Upper lobe of right lung (tissue), 1 donor: ENCODE measurements around the gene KIF5B. TPM values are rescaled to one million over a fixed set of nuclear protein-coding genes. Genes with fewer than 3 reads are reported as not detected.

ENCODE experiments used
- ATAC-seq: fragments of 200-7000 bp; cut with Tn5 transposase; one replicate; pipeline ENCODE4 v1.9.1; 2020; ENCODE audit warnings: mild to moderate bottlenecking, moderate library complexity
- DNase-seq: peaks from one replicate; pipeline ENCODE4 v3.0.0-alpha.2; 2020
- H3K27ac ChIP-seq: fragments of 200-600 bp; one replicate; pipeline ENCODE4 v1.8.0; 2022
- H3K27me3 ChIP-seq: fragments of 200-600 bp; one replicate; pipeline ENCODE4 v1.8.0; 2022; ENCODE audit warnings: mild to moderate bottlenecking
- H3K36me3 ChIP-seq: fragments of 200-600 bp; one replicate; pipeline ENCODE4 v1.8.0; 2022
- H3K4me1 ChIP-seq: fragments of 200-600 bp; one replicate; pipeline ENCODE4 v1.8.0; 2022
- H3K4me3 ChIP-seq: fragments of 200-600 bp; one replicate; pipeline ENCODE4 v1.8.0; 2022; ENCODE audit warnings: mild to moderate bottlenecking
- H3K9me3 ChIP-seq: fragments of 200-600 bp; one replicate; pipeline ENCODE4 v1.8.0; 2022
- intact Hi-C: fragments of 100-400 bp; cut with DNase I; formaldehyde crosslinking; loops from one replicate; pipeline ENCODE4 v1.11.0; 2022
- total RNA-seq: library from RNA; stranded (reverse); fragmentation: NEBNext Ultra II Directional; extraction: Animal tissue kit (Norgen Biotek cat#: 25700); gene quantifications from one replicate; pipeline ENCODE4 v1.2.1, GENCODE V29; 2021
- TF ChIP-seq, protein P1 (sequence below): fragments of 200-600 bp; IDR thresholded peaks from one replicate; pipeline ENCODE4 v1.8.0; 2022; ENCODE audit warnings: antibody characterized with exemption
- donor health status: DM: no; HTN: yes; CAD: no; lungs with severe emphysema.

KIF5B gene
- total RNA-seq, 1 donor from 2014 or later, result 112 TPM

- Histone ChIP-seq H3K27me3 (no peaks in the 10 kb centered on the region), H3K27ac (no peak overlapping the region), H3K36me3 (peaks cover 4% of the 10 kb centered on the region), H3K9me3 (no peaks in the 10 kb centered on the region), H3K4me1 (no peaks in the 10 kb centered on the region), H3K4me3 (no peak overlapping the region)
- TF ChIP-seq, protein P1, sequence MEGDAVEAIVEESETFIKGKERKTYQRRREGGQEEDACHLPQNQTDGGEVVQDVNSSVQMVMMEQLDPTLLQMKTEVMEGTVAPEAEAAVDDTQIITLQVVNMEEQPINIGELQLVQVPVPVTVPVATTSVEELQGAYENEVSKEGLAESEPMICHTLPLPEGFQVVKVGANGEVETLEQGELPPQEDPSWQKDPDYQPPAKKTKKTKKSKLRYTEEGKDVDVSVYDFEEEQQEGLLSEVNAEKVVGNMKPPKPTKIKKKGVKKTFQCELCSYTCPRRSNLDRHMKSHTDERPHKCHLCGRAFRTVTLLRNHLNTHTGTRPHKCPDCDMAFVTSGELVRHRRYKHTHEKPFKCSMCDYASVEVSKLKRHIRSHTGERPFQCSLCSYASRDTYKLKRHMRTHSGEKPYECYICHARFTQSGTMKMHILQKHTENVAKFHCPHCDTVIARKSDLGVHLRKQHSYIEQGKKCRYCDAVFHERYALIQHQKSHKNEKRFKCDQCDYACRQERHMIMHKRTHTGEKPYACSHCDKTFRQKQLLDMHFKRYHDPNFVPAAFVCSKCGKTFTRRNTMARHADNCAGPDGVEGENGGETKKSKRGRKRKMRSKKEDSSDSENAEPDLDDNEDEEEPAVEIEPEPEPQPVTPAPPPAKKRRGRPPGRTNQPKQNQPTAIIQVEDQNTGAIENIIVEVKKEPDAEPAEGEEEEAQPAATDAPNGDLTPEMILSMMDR, result no peak
- DNase-seq, result no peak
- no peak for ATAC-seq
- intact Hi-C loops, result loop anchor here (10.0 kb wide), 1 partner anchor 138 kb away; no protein-coding TSS in a partner anchor
Observed at GRCh38 chr10:32002531-32002930, 53.7 kb downstream of the KIF5B start.

- Histone ChIP-seq H3K36me3 (no peaks in the 10 kb centered on the region), H3K4me1 (no peaks in the 10 kb centered on the region), H3K9me3 (no peaks in the 10 kb centered on the region), H3K27me3 (no peaks in the 10 kb centered on the region), H3K27ac (no peak overlapping the region), H3K4me3 (no peak overlapping the region)
- DNase-seq (no peak), ATAC-seq (no peak)
- intact Hi-C loops, result loop anchor here (10.0 kb wide), 1 partner anchor 136 kb away; no protein-coding TSS in a partner anchor
- TF ChIP-seq, protein P1, result no peak
Observed at GRCh38 chr10:32000937-32001336, 55.3 kb downstream of the KIF5B start.

- TF ChIP-seq, protein P1, result no peak
- intact Hi-C loops, result loop anchor here (10.0 kb wide), 1 partner anchor 135 kb away; no protein-coding TSS in a partner anchor
- no peak for DNase-seq
Observed at GRCh38 chr10:31999836-32000235, 56.4 kb downstream of the KIF5B start.

GRCh38 chr10:31999070-31999660, 57.1 kb downstream of the KIF5B start:
- Histone ChIP-seq H3K4me1 (no peaks in the 10 kb centered on the region), H3K36me3 (no peaks in the 10 kb centered on the region), H3K27ac (no peak overlapping the region), H3K9me3 (no peaks in the 10 kb centered on the region), H3K27me3 (no peaks in the 10 kb centered on the region), H3K4me3 (no peak overlapping the region)
- ATAC-seq (no peak), DNase-seq (no peak)
- intact Hi-C loops, result no loop called here
- TF ChIP-seq, protein P1, result no peak

More at GRCh38 chr10:31999836-32000235, 56.4 kb downstream of the KIF5B start:
- Histone ChIP-seq H3K4me1 (no peaks in the 10 kb centered on the region), H3K4me3 (no peak overlapping the region), H3K27me3 (no peaks in the 10 kb centered on the region), H3K9me3 (no peaks in the 10 kb centered on the region), H3K36me3 (no peaks in the 10 kb centered on the region), H3K27ac (no peak overlapping the region)
- ATAC-seq, result no peak

GRCh38 chr10:31994926-31995325, 61.3 kb downstream of the KIF5B start:
- H3K4me1 ChIP-seq, result no peaks in the 10 kb centered on the region
- DNase-seq (no peak), ATAC-seq (no peak)
- no peak overlapping the region for H3K27ac ChIP-seq
- TF ChIP-seq, protein P1, result no peak
- H3K4me3 ChIP-seq, result no peak overlapping the region
- no peaks in the 10 kb centered on the region for H3K9me3 ChIP-seq
- H3K27me3 ChIP-seq, result no peaks in the 10 kb centered on the region
- intact Hi-C loops, result no loop called here
- H3K36me3 ChIP-seq, result no peaks in the 10 kb centered on the region
